ENCODE results near the gene GPR34.

The GPR34 gene

GRCh38 chrX:41721590-41721989 is 32.8 kb downstream of the GPR34 start:
- H3K4me3 ChIP-seq (ENCODE audit: low read depth, low read length), result no peak overlapping the region
- no peak for DNase-seq (ENCODE audit: low read depth)
- no peak for TF ChIP-seq CTCF (IDR thresholded peaks at IDR 0.05; ENCODE audit: low read depth, low read length, missing control alignments)

- H3K4me3 ChIP-seq (ENCODE audit: low read depth, low read length), result no peak overlapping the region
- TF ChIP-seq CTCF (IDR thresholded peaks at IDR 0.05; ENCODE audit: low read depth, low read length, missing control alignments), result no peak
- no peak for DNase-seq (ENCODE audit: low read depth)
These were observed 33.4 kb downstream of the GPR34 start for GRCh38 chrX:41722214-41722613.

GRCh38 chrX:41722816-41723618 is 34.2 kb downstream of the GPR34 start:
- no peak for TF ChIP-seq CTCF (IDR thresholded peaks at IDR 0.05; ENCODE audit: low read depth, low read length, missing control alignments)
- no peak for DNase-seq (ENCODE audit: low read depth)
- H3K4me3 ChIP-seq (ENCODE audit: low read depth, low read length), result no peak overlapping the region

- no peak for DNase-seq (ENCODE audit: low read depth)
- H3K4me3 ChIP-seq (ENCODE audit: low read depth, low read length), result no peak within 1 kb of the TSS
These were observed 35.1 kb downstream of the GPR34 start, which contains the start of gene GPR82 for GRCh38 chrX:41723826-41724225. Gene GPR82, plus strand, starts transcription at chrX:41724181. Its CDS starts 2,846 bp downstream, at chrX:41727027.

GRCh38 chrX:41728125-41728524 is 39.4 kb downstream of the GPR34 start:
- DNase-seq (ENCODE audit: low read depth), result no peak
- TF ChIP-seq CTCF (IDR thresholded peaks at IDR 0.05; ENCODE audit: low read depth, low read length, missing control alignments), result no peak

More at GRCh38 chrX:41723826-41724225, 35.1 kb downstream of the GPR34 start, which contains the start of gene GPR82:
- no peak for TF ChIP-seq CTCF (IDR thresholded peaks at IDR 0.05; ENCODE audit: low read depth, low read length, missing control alignments)

GRCh38 chrX:41730081-41730480 is 41.3 kb downstream of the GPR34 start:
- no peak for TF ChIP-seq CTCF (IDR thresholded peaks at IDR 0.05; ENCODE audit: low read depth, low read length, missing control alignments)
- no peak overlapping the region for H3K4me3 ChIP-seq (ENCODE audit: low read depth, low read length)
- no peak for DNase-seq (ENCODE audit: low read depth)

More at GRCh38 chrX:41728125-41728524, 39.4 kb downstream of the GPR34 start:
- no peak overlapping the region for H3K4me3 ChIP-seq (ENCODE audit: low read depth, low read length)

GRCh38 chrX:41732260-41732659 is 43.5 kb downstream of the GPR34 start:
- H3K4me3 ChIP-seq (ENCODE audit: low read depth, low read length), result no peak overlapping the region
- DNase-seq (ENCODE audit: low read depth), result no peak
- no peak for TF ChIP-seq CTCF (IDR thresholded peaks at IDR 0.05; ENCODE audit: low read depth, low read length, missing control alignments)
